ENCODE data around the gene MBOAT2. TPM values are rescaled to one million over a fixed set of nuclear protein-coding genes. Genes with fewer than 3 reads are reported as not detected.

MBOAT2 gene
- total and polyA plus RNA-seq, 2 of the 13 experiments (the other 11 are each of a cell fraction or from before 2014, with no cell fraction given), result 0.11 to 0.36 TPM

GRCh38 chr2:8862230-8862629, 141.3 kb downstream of the MBOAT2 start:
- FAIRE-seq (no peak), DNase-seq (ENCODE audit: low spot score) (no peak), ATAC-seq (no peak)
- Histone ChIP-seq H3K27me3 (ENCODE audit: control insufficient read depth in 1 of 2, insufficient read depth in 2 of 2, low read length in 2 of 2) (peaks cover 2 to 19% of the 10 kb centered on the region in 2 experiments; a peak in 4 of 5 replicates), H3K4me1 (ENCODE audit: insufficient read depth, low read length) (no peaks in the 10 kb centered on the region), H3K9ac (ENCODE audit: insufficient read depth, low read depth, low read length) (no peak overlapping the region), H3K4me3 (replicated peaks in 1 of 3; ENCODE audit: insufficient read depth in 1 of 3, low read depth in 2 of 3, low read length in 3 of 3) (no peak overlapping the region), H3K36me3 (replicated peaks in 1 of 2; ENCODE audit: control insufficient read depth in 1 of 2, insufficient read depth in 2 of 2, low read length in 2 of 2) (no peaks in the 10 kb centered on the region), H3K27ac (ENCODE audit: extremely low read length, insufficient read depth, low read length) (no peak overlapping the region), H3K4me2 (ENCODE audit: low read depth, low read length) (no peak overlapping the region), H4K20me1 (ENCODE audit: insufficient read depth, low read length) (no peaks in the 10 kb centered on the region), H3K9me3 (ENCODE audit: low read length) (no peaks in the 10 kb centered on the region), H3K79me2 (ENCODE audit: insufficient read depth, low read length) (no peaks in the 10 kb centered on the region), H2AFZ (ENCODE audit: low read length) (no peak overlapping the region)
- POLR2A ChIA-PET, result no interaction called here
- CTCF ChIA-PET (ENCODE audit: low intra/inter-chr PET ratio, low total read pairs), result no interaction called here
- 36% methylated on average over 7 of the region's 7 CpGs for WGBS (ENCODE audit: low lambda C conversion rate)
- no peak for TF ChIP-seq HDAC1 (CRISPR knock-in tag; IDR thresholded peaks at IDR 0.05)
- TF ChIP-seq ZNF205 (CRISPR knock-in tag; IDR thresholded peaks at IDR 0.05), result 0 out of 2 replicates have a peak, but pooled peaks have one; percentile 54
- no peak for TF ChIP-seq ZNF276 (CRISPR knock-in tag; IDR thresholded peaks at IDR 0.05; ENCODE audit: low read depth)
- in situ Hi-C loops (cut with HindIII; ENCODE audit: extremely low pct_ligation_motif_present, low pct_unique_long_range_greater_than_20kb) (no loop called here), intact Hi-C loops (cut with micrococcal nuclease; ENCODE audit: unreplicated experiment) (no loop called here)
- BruUV-seq (replicated peaks), result no TSS peak

GRCh38 chr2:8861797-8862196, 141.7 kb downstream of the MBOAT2 start:
- intact Hi-C loops (cut with micrococcal nuclease; ENCODE audit: unreplicated experiment), result no loop called here
- no peaks in the 10 kb centered on the region for H3K36me3 ChIP-seq (replicated peaks in 1 of 2; ENCODE audit: control insufficient read depth in 1 of 2, insufficient read depth in 2 of 2, low read length in 2 of 2)

More at GRCh38 chr2:8861797-8862196, 141.7 kb downstream of the MBOAT2 start:
- no peaks in the 10 kb centered on the region for H3K79me2 ChIP-seq (ENCODE audit: insufficient read depth, low read length)
- no peaks in the 10 kb centered on the region for H3K9me3 ChIP-seq (ENCODE audit: low read length)
- no peak overlapping the region for H3K27ac ChIP-seq (ENCODE audit: extremely low read length, insufficient read depth, low read length)
- no peaks in the 10 kb centered on the region for H3K4me1 ChIP-seq (ENCODE audit: insufficient read depth, low read length)
- no peak for DNase-seq (ENCODE audit: low spot score)
- no peak overlapping the region for H3K4me2 ChIP-seq (ENCODE audit: low read depth, low read length)
- no peak overlapping the region for H3K4me3 ChIP-seq (replicated peaks in 1 of 3; ENCODE audit: insufficient read depth in 1 of 3, low read depth in 2 of 3, low read length in 3 of 3)
- 22% methylated on average over 1 of the region's 1 CpG for WGBS (ENCODE audit: low lambda C conversion rate)
- no peak for ATAC-seq
- H2AFZ ChIP-seq (ENCODE audit: low read length), result no peak overlapping the region
- ChIA-PET CTCF (ENCODE audit: low intra/inter-chr PET ratio, low total read pairs) (no interaction called here), POLR2A (no interaction called here)
- no peak for FAIRE-seq
- TF ChIP-seq CAMTA2 (CRISPR knock-in tag; IDR thresholded peaks at IDR 0.05; ENCODE audit: borderline replicate concordance) (no peak), CSRNP2 (CRISPR knock-in tag; conservative IDR thresholded peaks at IDR 0.05; ENCODE audit: low read depth) (no peak), SKI (IDR thresholded peaks at IDR 0.05; ENCODE audit: partially characterized antibody) (no peak), POLR2AphosphoS5 (IDR thresholded peaks at IDR 0.05; ENCODE audit: low read depth, low read length) (no peak), ZNF605 (CRISPR knock-in tag; IDR thresholded peaks at IDR 0.05) (no peak), ISX (CRISPR knock-in tag; conservative IDR thresholded peaks at IDR 0.05) (no peak), ZNF576 (CRISPR knock-in tag; IDR thresholded peaks at IDR 0.05) (no peak), ZNF891 (CRISPR knock-in tag; IDR thresholded peaks at IDR 0.05) (no peak), RFXANK (CRISPR knock-in tag; IDR thresholded peaks at IDR 0.05) (no peak), ZNF230 (CRISPR knock-in tag; IDR thresholded peaks at IDR 0.05) (no peak), IRF9 (CRISPR knock-in tag; IDR thresholded peaks at IDR 0.05; ENCODE audit: borderline replicate concordance) (no peak), RFX5 (IDR thresholded peaks at IDR 0.05; ENCODE audit: low read depth, low read length) (no peak)
- peaks cover 2 to 19% of the 10 kb centered on the region in 2 experiments; a peak in 4 of 5 replicates for H3K27me3 ChIP-seq (ENCODE audit: control insufficient read depth in 1 of 2, insufficient read depth in 2 of 2, low read length in 2 of 2)
- H3K9ac ChIP-seq (ENCODE audit: insufficient read depth, low read depth, low read length), result no peak overlapping the region
- no peaks in the 10 kb centered on the region for H4K20me1 ChIP-seq (ENCODE audit: insufficient read depth, low read length)
- in situ Hi-C loops (cut with HindIII; ENCODE audit: extremely low pct_ligation_motif_present, low pct_unique_long_range_greater_than_20kb), result no loop called here
- no TSS peak for BruUV-seq (replicated peaks)

Data from HepG2 (cell line).